K562 (cell line): Measurements from ENCODE around the gene SLC25A53. TPM values are rescaled to one million over a fixed set of nuclear protein-coding genes. Genes with fewer than 3 reads are reported as not detected.

Experiments used
- FOXA1 ChIP-seq: fragments of 450-650 bp; IDR thresholded peaks from 2 replicates; pipeline ENCODE4 v1.6.1; 2016; ENCODE audit warnings: mild to moderate bottlenecking, borderline replicate concordance
- KAT2B ChIP-seq: IDR thresholded peaks from one replicate; pipeline ENCODE4 v1.6.1; 2012; ENCODE audit warnings: low read depth, mild to moderate bottlenecking, control low read depth, inconsistent platforms, low read length, moderate library complexity
- KLF10 ChIP-seq: fragments of 250-450 bp; sonication (Bioruptor Pico); IDR thresholded peaks from 2 replicates; pipeline ENCODE4 v1.6.1; 2021; ENCODE audit warnings: matching md5 sums
- KLF16 ChIP-seq: IDR thresholded peaks from 2 replicates; pipeline ENCODE4 v1.6.1; 2016; ENCODE audit warnings: antibody characterized with exemption
- MITF ChIP-seq: IDR thresholded peaks from 2 replicates; pipeline ENCODE4 v1.6.1; 2014; ENCODE audit warnings: antibody characterized with exemption
- MTA2 ChIP-seq: fragments of 450-650 bp; IDR thresholded peaks from 2 replicates; pipeline ENCODE4 v1.6.1; 2016; ENCODE audit warnings: low read depth
- NCOA1 ChIP-seq: fragments of 450-650 bp; IDR thresholded peaks from 2 replicates; pipeline ENCODE4 v1.6.1; 2016; ENCODE audit warnings: low read depth
- PTBP1 ChIP-seq: fragments of 200-400 bp; formaldehyde crosslinking; IDR thresholded peaks from 2 replicates; pipeline ENCODE4 v1.6.1; 2017; ENCODE audit warnings: low read depth, low read length
- PTTG1 ChIP-seq: fragments of 450-650 bp; IDR thresholded peaks from 2 replicates; pipeline ENCODE4 v1.6.1; 2016; ENCODE audit warnings: low read depth, mild to moderate bottlenecking, missing genetic modification characterization, missing compliant biosample characterization
- SOX6 ChIP-seq: fragments of 450-650 bp; IDR thresholded peaks from 2 replicates; pipeline ENCODE4 v1.6.1; 2014; ENCODE audit warnings: mild to moderate bottlenecking
- TBL1XR1 ChIP-seq, 2 experiments: IDR thresholded peaks; 2 replicates each; pipeline ENCODE4 v1.6.1; 2012; ENCODE audit warnings: improper control_type of control experiment in 2 of 2, low read length in 2 of 2, mild to moderate bottlenecking in 1 of 2
- TEAD4 ChIP-seq, 2 experiments: sonication (generic) in 1 of 2; formaldehyde crosslinking in 1 of 2; IDR thresholded peaks; 2 replicates each; pipeline versions ENCODE4 v1.6.1 to v1.8.0; 2012 to 2022; ENCODE audit warnings: borderline replicate concordance in 1 of 2, inconsistent platforms in 1 of 2, low read length in 1 of 2, mild to moderate bottlenecking in 1 of 2, missing genetic modification reagents in 1 of 2
- ZBTB40 ChIP-seq, 2 experiments: fragments of 450-650 bp in 1 of 2; sonication (generic) in 1 of 2; formaldehyde crosslinking in 1 of 2; IDR thresholded peaks; 2 replicates each; pipeline versions ENCODE4 v1.7.1 to v1.9.0; 2016 to 2022; ENCODE audit warnings: inconsistent platforms in 1 of 2, mild to moderate bottlenecking in 1 of 2, missing genetic modification reagents in 1 of 2
- ZEB2 ChIP-seq: fragments of 450-650 bp; IDR thresholded peaks from 2 replicates; pipeline ENCODE4 v1.6.1; 2016
- ZNF695 ChIP-seq: fragments of 450-650 bp; formaldehyde crosslinking; IDR thresholded peaks from 2 replicates; pipeline ENCODE4 v1.4.0; 2020; ENCODE audit warnings: mild to moderate bottlenecking, moderate library complexity
- ZNF79 ChIP-seq: fragments of 250-450 bp; sonication (Bioruptor Pico); IDR thresholded peaks from 2 replicates; pipeline ENCODE4 v1.4.0; 2020; ENCODE audit warnings: low read depth, mild to moderate bottlenecking, moderate library complexity
- polyA plus RNA-seq, 8 experiments: library from polyadenylated mRNA; depleted of rRNA in 4 of 8; stranded (reverse) in 5 of 8; unstranded in 3 of 8; fragments of >200 nt; fragmentation: Nextera tagmentation in 2 of 8; fragmentation: Illumina TruSeq in 1 of 8; extraction: Ambion mirVana in 2 of 8; extraction: Trizol in 1 of 8; gene quantifications; 2 replicates each; pipeline versions ENCODE4 v1.2.1 to v1.2.3, GENCODE V29; 2011 to 2014; ENCODE audit warnings: inconsistent platforms in 1 of 8, missing spikeins in 1 of 8
- total RNA-seq, 7 experiments: library from RNA; depleted of rRNA in 6 of 7; stranded (reverse); fragments of >200 nt in 6 of 7; fragmentation: Illumina TruSeq in 2 of 7; extraction: Trizol in 2 of 7; gene quantifications; 2 replicates each; pipeline versions ENCODE4 v1.2.1 to v1.2.3, GENCODE V29; 2011 to 2021; ENCODE audit warnings: low replicate concordance in 1 of 7

The SLC25A53 gene
- total and polyA plus RNA-seq, 9 of the 15 experiments (the other 6 are each of a cell fraction or from before 2014, with no cell fraction given) = 2.4 to 8.6 (median 5.6) TPM

GRCh38 chrX:104156630-104157529, at the start of gene SLC25A53 (continued):
- TF ChIP-seq FOXA1 = no peak
- TF ChIP-seq TEAD4 (IDR thresholded peaks at IDR 0.05; ENCODE audit: low read length) = no peak
- TF ChIP-seq TEAD4 (CRISPR knock-in tag; IDR thresholded peaks at IDR 0.05; ENCODE audit: borderline replicate concordance) = no peak
- no peak for TF ChIP-seq MITF
- TF ChIP-seq ZNF79 (CRISPR knock-in tag) = no peak
- no peak for TF ChIP-seq TBL1XR1 (IDR thresholded peaks at IDR 0.05; ENCODE audit: low read length in 2 of 2)
- peak; percentile 99 for TF ChIP-seq NCOA1
- TF ChIP-seq ZEB2 = peak; percentile 97
- no peak for TF ChIP-seq ZNF695 (CRISPR knock-in tag)
- no peak for TF ChIP-seq PTTG1
- TF ChIP-seq MTA2 = no peak
- TF ChIP-seq KAT2B = no peak
- TF ChIP-seq ZBTB40 (IDR thresholded peaks at IDR 0.05) = peak; percentile 99
- TF ChIP-seq ZBTB40 (CRISPR knock-in tag; IDR thresholded peaks at IDR 0.05) = no peak
- TF ChIP-seq SOX6 = no peak
- TF ChIP-seq KLF16 = no peak
- TF ChIP-seq PTBP1 = no peak
- TF ChIP-seq KLF10 = no peak
